Ovary (tissue), 3 donors: ENCODE data around the gene CCDC194.

Experiments
- CTCF ChIP-seq, 3 donors: fragments of 450-650 bp in 2 of 3; fragments of 200-600 bp in 1 of 3; IDR thresholded peaks; one replicate each; pipeline versions ENCODE4 v1.5.1 to v1.8.0; 2016 to 2022; ENCODE audit warnings: antibody characterized with exemption in 3 of 3, mild to moderate bottlenecking in 1 of 3
- POLR2A ChIP-seq: fragments of 450-650 bp; IDR thresholded peaks from one replicate; pipeline ENCODE4 v1.6.1; 2017; ENCODE audit warnings: antibody characterized with exemption, mild to moderate bottlenecking, moderate library complexity
- donor health status: DM: no; HTN: no; CAD: no.

- TF ChIP-seq CTCF (IDR thresholded peaks at IDR 0.05) (no peak), POLR2A (no peak)
These were observed 46.1 kb downstream of the CCDC194 start for GRCh38 chr19:17347877-17348276.
